CD14-positive monocyte (primary cell): ENCODE data around the gene CAMK1D. TPM values are rescaled to one million over a fixed set of nuclear protein-coding genes. Genes with fewer than 3 reads are reported as not detected.
"Not testable (repeated sequence)": the region's sequence is repeated elsewhere in the genome, so short reads cannot be mapped to it uniquely, and the experiment has no call there.

Experiments
- DNase-seq, 3 donors: peaks; one replicate each; pipeline ENCODE4 v3.0.0-alpha.2; 2011 to 2022
- H2AFZ ChIP-seq: 2 replicates; pipeline ENCODE4 v1.6.0; 2012; ENCODE audit warnings: mild to moderate bottlenecking, low read depth, low read length, inconsistent platforms; ENCODE audit not compliant: insufficient read depth, poor library complexity, severe bottlenecking
- H3K27ac ChIP-seq, 2 donors: 1 replicate in 1 of 2; 2 replicates in 1 of 2; pipeline ENCODE4 v1.5.1; 2012 to 2013; ENCODE audit warnings: low read length in 2 of 2, control low read depth in 1 of 2, inconsistent platforms in 1 of 2, low read depth in 1 of 2, mild to moderate bottlenecking in 1 of 2
- H3K27me3 ChIP-seq, 2 donors: one replicate each; pipeline versions ENCODE4 v1.6.0 to v1.6.1; 2011 to 2013; ENCODE audit warnings: low read length in 2 of 2; ENCODE audit not compliant: control insufficient read depth in 2 of 2, insufficient read depth in 2 of 2
- H3K36me3 ChIP-seq, 2 donors: replicated peaks in 1 of 2; 1 replicate in 1 of 2; 2 replicates in 1 of 2; pipeline versions ENCODE4 v1.5.1 to v1.6.1; 2012 to 2013; ENCODE audit warnings: low read length in 2 of 2, control low read depth in 1 of 2, inconsistent platforms in 1 of 2, mild to moderate bottlenecking in 1 of 2; ENCODE audit not compliant: insufficient read depth in 2 of 2, control insufficient read depth in 1 of 2
- H3K4me1 ChIP-seq, 2 donors: 1 replicate in 1 of 2; 2 replicates in 1 of 2; pipeline versions ENCODE4 v1.5.1 to v1.6.1; 2012 to 2013; ENCODE audit warnings: low read length in 2 of 2, control low read depth in 1 of 2, inconsistent platforms in 1 of 2, mild to moderate bottlenecking in 1 of 2, moderate library complexity in 1 of 2; ENCODE audit not compliant: insufficient read depth in 2 of 2, control insufficient read depth in 1 of 2
- H3K4me2 ChIP-seq: replicated peaks from 2 replicates; pipeline ENCODE3; 2012; ENCODE audit warnings: low read length, moderate library complexity, mild to moderate bottlenecking; ENCODE audit not compliant: poor library complexity, severe bottlenecking; ENCODE audit errors: extremely low read depth
- H3K4me3 ChIP-seq, 3 experiments: fragments of 200-600 bp in 1 of 3; sonication (generic) in 1 of 3; replicated peaks in 1 of 3; 1 replicate in 2 of 3; 2 replicates in 1 of 3; pipeline ENCODE4 v1.5.1; 2011 to 2013; ENCODE audit warnings: low read length in 3 of 3, mild to moderate bottlenecking in 3 of 3, control low read depth in 2 of 3, low read depth in 2 of 3, inconsistent platforms in 1 of 3, moderate library complexity in 1 of 3
- H3K79me2 ChIP-seq: 2 replicates; pipeline ENCODE4 v1.6.0; 2012; ENCODE audit warnings: mild to moderate bottlenecking, control low read depth, inconsistent platforms, low read length, moderate library complexity; ENCODE audit not compliant: insufficient read depth
- H3K9ac ChIP-seq: 2 replicates; pipeline ENCODE4 v1.6.0; 2017; ENCODE audit warnings: low read length, mild to moderate bottlenecking; ENCODE audit not compliant: insufficient read depth, poor library complexity, severe bottlenecking
- H3K9me3 ChIP-seq, 2 donors: replicated peaks in 1 of 2; 1 replicate in 1 of 2; 2 replicates in 1 of 2; pipeline versions ENCODE4 v1.5.1 to v1.6.1; 2012 to 2013; ENCODE audit warnings: low read length in 2 of 2, control low read depth in 1 of 2; ENCODE audit not compliant: control insufficient read depth in 1 of 2, insufficient read depth in 1 of 2
- H4K20me1 ChIP-seq: 2 replicates; pipeline ENCODE4 v1.6.0; 2012; ENCODE audit warnings: mild to moderate bottlenecking, low read length, control low read depth, moderate library complexity; ENCODE audit not compliant: insufficient read depth
- H3K27ac Mint-ChIP-seq, 7 donors: one replicate each; pipeline ENCODE4 v1.8.0; 2020; ENCODE audit warnings: mild to moderate bottlenecking in 7 of 7, mixed read lengths in 7 of 7, moderate library complexity in 6 of 7, inconsistent platforms in 2 of 7
- H3K27me3 Mint-ChIP-seq, 3 donors: one replicate each; pipeline ENCODE4 v1.8.0; 2021 to 2022; ENCODE audit warnings: low read depth in 3 of 3, mild to moderate bottlenecking in 3 of 3, mixed read lengths in 3 of 3, moderate library complexity in 3 of 3, inconsistent platforms in 1 of 3
- H3K36me3 Mint-ChIP-seq, 2 donors: one replicate each; pipeline ENCODE4 v1.8.0; 2020; ENCODE audit warnings: mixed read lengths in 2 of 2, inconsistent platforms in 1 of 2, mild to moderate bottlenecking in 1 of 2
- H3K4me1 Mint-ChIP-seq: one replicate; pipeline ENCODE4 v1.8.0; 2020; ENCODE audit warnings: mild to moderate bottlenecking, mixed read lengths
- H3K4me3 Mint-ChIP-seq, 2 donors: one replicate each; pipeline ENCODE4 v1.8.0; 2020; ENCODE audit warnings: mild to moderate bottlenecking in 2 of 2, mixed read lengths in 2 of 2, moderate library complexity in 1 of 2
- H3K9me3 Mint-ChIP-seq, 7 donors: one replicate each; pipeline ENCODE4 v1.8.0; 2020 to 2022; ENCODE audit warnings: mixed read lengths in 7 of 7, mild to moderate bottlenecking in 6 of 7, moderate library complexity in 6 of 7, inconsistent platforms in 2 of 7
- WGBS: methylation state at CpG from one replicate; pipeline ENCODE4 v1.1.5; 2013; ENCODE audit warnings: missing lambda C conversion rate; ENCODE audit not compliant: insufficient coverage; 5-methylcytosine and 5-hydroxymethylcytosine counted together
- intact Hi-C, 2 donors: fragments of 100-400 bp; cut with micrococcal nuclease; formaldehyde crosslinking; loops; one replicate each; pipeline versions ENCODE4 v1.15.0 to v1.15.1; 2023
- polyA plus RNA-seq, 3 donors: library from polyadenylated mRNA; depleted of rRNA in 1 of 3; unstranded in 2 of 3; stranded (reverse) in 1 of 3; fragments of 300-500 nt in 2 of 3; fragments of >200 nt in 1 of 3; fragmentation: Illumina TruSeq in 2 of 3; gene quantifications; 1 replicate in 2 of 3; 2 replicates in 1 of 3; pipeline ENCODE4 v1.2.3, GENCODE V29; 2012 to 2021
- TF ChIP-seq, protein P1 (sequence below): fragments of 200-600 bp; IDR thresholded peaks from one replicate; pipeline ENCODE4 v1.8.0; 2022; ENCODE audit warnings: antibody characterized with exemption, mild to moderate bottlenecking

CAMK1D gene
- polyA plus RNA-seq, 3 donors = 6.7 to 11.8 (median 7.1) TPM

DNA sequence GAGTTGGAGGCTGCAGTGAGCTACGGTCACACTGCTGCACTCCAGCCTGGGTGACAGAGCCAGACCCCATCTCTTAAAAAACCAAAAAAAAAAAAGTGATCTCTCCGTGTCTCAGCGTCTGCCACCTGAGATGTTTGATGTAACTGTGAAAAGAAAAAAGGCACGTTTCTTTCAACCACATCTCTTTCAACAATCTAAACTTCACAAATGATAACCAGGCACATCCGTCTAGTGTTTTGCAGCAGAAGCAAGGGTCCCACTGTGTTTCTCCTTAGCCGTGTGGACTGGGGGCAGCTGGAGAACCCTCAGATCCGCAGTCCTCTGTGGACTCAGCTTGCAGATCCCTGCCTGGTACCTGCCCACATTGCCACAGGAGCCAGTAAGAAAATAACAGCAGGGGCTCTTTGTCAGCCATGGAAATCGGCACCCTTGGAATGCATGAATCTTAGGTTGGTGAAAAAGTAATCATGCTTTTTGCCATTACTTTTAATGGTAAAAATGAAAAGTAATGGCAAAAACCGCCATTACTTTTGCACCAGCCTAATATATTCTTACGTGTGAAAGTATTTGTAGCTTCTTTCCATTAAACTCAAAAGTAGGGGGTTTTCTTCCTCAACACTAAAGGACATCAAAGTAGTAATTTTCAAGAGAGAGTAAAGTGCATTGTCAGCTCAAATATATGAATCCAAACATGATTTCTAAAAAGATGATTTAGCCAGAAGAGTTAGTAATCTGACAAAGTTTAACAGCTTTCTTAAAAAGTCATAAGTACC is 375.6 kb downstream of the CAMK1D start:
- Mint-ChIP-seq H3K36me3 (peaks cover 1 to 2% of the 10 kb centered on the region in 2 donors), H3K4me3 (no peak overlapping the region), H3K9me3 (no peaks in the 10 kb centered on the region), H3K4me1 (no peaks in the 10 kb centered on the region), H3K27me3 (peaks cover 0 to 1% (median 0%) of the 10 kb centered on the region in 3 donors), H3K27ac (no peak overlapping the region)
- WGBS = 98% methylated on average over 4 of the region's 10 CpGs
- Histone ChIP-seq H3K36me3 (no peaks in the 10 kb centered on the region), H3K9me3 (no peaks in the 10 kb centered on the region), H3K27me3 (no peaks in the 10 kb centered on the region), H3K79me2 (no peaks in the 10 kb centered on the region), H3K27ac (no peak overlapping the region), H4K20me1 (no peaks in the 10 kb centered on the region), H3K4me1 (no peaks in the 10 kb centered on the region), H3K4me3 (no peak overlapping the region), H3K9ac (no peak overlapping the region), H2AFZ (no peak overlapping the region), H3K4me2 (no peak overlapping the region)
- intact Hi-C loops = no loop called here
- TF ChIP-seq, protein P1, sequence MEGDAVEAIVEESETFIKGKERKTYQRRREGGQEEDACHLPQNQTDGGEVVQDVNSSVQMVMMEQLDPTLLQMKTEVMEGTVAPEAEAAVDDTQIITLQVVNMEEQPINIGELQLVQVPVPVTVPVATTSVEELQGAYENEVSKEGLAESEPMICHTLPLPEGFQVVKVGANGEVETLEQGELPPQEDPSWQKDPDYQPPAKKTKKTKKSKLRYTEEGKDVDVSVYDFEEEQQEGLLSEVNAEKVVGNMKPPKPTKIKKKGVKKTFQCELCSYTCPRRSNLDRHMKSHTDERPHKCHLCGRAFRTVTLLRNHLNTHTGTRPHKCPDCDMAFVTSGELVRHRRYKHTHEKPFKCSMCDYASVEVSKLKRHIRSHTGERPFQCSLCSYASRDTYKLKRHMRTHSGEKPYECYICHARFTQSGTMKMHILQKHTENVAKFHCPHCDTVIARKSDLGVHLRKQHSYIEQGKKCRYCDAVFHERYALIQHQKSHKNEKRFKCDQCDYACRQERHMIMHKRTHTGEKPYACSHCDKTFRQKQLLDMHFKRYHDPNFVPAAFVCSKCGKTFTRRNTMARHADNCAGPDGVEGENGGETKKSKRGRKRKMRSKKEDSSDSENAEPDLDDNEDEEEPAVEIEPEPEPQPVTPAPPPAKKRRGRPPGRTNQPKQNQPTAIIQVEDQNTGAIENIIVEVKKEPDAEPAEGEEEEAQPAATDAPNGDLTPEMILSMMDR = no peak
- DNase-seq = no peak

DNA sequence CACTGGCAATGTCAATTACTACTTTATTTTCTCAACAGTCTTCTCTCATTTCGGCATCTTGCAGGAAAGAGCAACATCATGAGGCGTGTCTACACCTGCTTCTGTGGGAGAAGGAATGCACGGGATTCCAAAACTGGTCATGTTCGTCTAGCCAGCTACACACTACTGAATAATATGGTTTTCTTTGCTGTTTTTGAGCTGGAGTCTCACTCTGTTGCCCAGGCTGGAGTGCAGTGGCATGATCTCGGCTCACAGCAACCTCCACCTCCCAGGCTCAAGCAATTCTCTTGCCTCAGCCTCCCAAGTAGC is 376.2 kb downstream of the CAMK1D start:
- not testable (repeated sequence) for H2AFZ ChIP-seq

More for the DNA sequence above, 376.2 kb downstream of the CAMK1D start:
- H4K20me1 ChIP-seq, H3K9me3 ChIP-seq, intact Hi-C loops, H3K27ac ChIP-seq, H3K4me1 Mint-ChIP-seq, H3K27me3 Mint-ChIP-seq, H3K4me3 ChIP-seq, H3K79me2 ChIP-seq, DNase-seq, H3K9ac ChIP-seq, H3K27ac Mint-ChIP-seq, H3K9me3 Mint-ChIP-seq, H3K4me1 ChIP-seq, H3K36me3 ChIP-seq, H3K4me2 ChIP-seq, H3K27me3 ChIP-seq, H3K36me3 Mint-ChIP-seq, H3K4me3 Mint-ChIP-seq: not testable (repeated sequence)
- no CpG with 5 or more reads among the region's 5 CpGs for WGBS
